K562 (cell line): ENCODE data around the gene ZNF366. TPM values are rescaled to one million over a fixed set of nuclear protein-coding genes. Genes with fewer than 3 reads are reported as not detected.

ENCODE experiments used
- ATAC-seq: fragments of 200-7000 bp; cut with Tn5 transposase; 3 replicates; pipeline ENCODE4 v1.9.1; 2020; ENCODE audit warnings: moderate library complexity
- BruUV-seq: library from RNA; stranded (reverse); fragments of 400-500 nt; replicated peaks from 2 replicates; lab custom pipeline; 2021; lab: Mats Ljungman, UMichigan
- CTCF ChIA-PET: fragments of 300-600 bp; formaldehyde crosslinking; extraction: SDS; loops from one replicate; lab custom pipeline; 2021; ENCODE audit warnings: low intra/inter-chr PET ratio; lab: Yijun Ruan, JAX
- POLR2A ChIA-PET: fragments of 300-600, 350-650 bp; sonication (Branson Sonifier 250); formaldehyde crosslinking; extraction: SDS; loops from one replicate; lab custom pipeline; 2021; ENCODE audit warnings: antibody characterized with exemption, inconsistent platforms; lab: Yijun Ruan, JAX
- DNase-seq, 4 experiments: peaks; one replicate each; pipeline versions ENCODE4 v3.0.0 to v3.0.0-alpha.2; 2011 to 2018; ENCODE audit warnings: low spot score in 3 of 4, mixed read lengths in 3 of 4; ENCODE audit errors: extremely low read depth in 1 of 4
- FAIRE-seq: peaks from 2 replicates; lab custom pipeline; 2011; peaks lifted over from hg19 to GRCh38; lab: Jason Lieb, UNC
- H2AFZ ChIP-seq: 2 replicates; pipeline ENCODE4 v1.6.0; 2011; ENCODE audit warnings: low read depth, low read length, control low read depth, inconsistent platforms
- H3K27ac ChIP-seq: fragments of 200-600 bp; 3 replicates; pipeline ENCODE4 v1.8.0; 2011; ENCODE audit warnings: low read depth, mild to moderate bottlenecking, control low read depth, inconsistent platforms, low read length, moderate library complexity, mixed read lengths; ENCODE audit errors: extremely low read depth
- H3K27me3 ChIP-seq, 2 experiments: fragments of 300-600 bp in 1 of 2; 2 replicates in 1 of 2; 3 replicates in 1 of 2; pipeline versions ENCODE4 v1.6.0 to v1.8.0; 2011; ENCODE audit warnings: inconsistent platforms in 2 of 2, low read length in 2 of 2, mild to moderate bottlenecking in 1 of 2, mixed read lengths in 1 of 2, moderate library complexity in 1 of 2; ENCODE audit not compliant: control insufficient read depth in 2 of 2, insufficient read depth in 2 of 2
- H3K36me3 ChIP-seq: fragments of 300-600 bp; 3 replicates; pipeline ENCODE4 v1.8.0; 2011; ENCODE audit warnings: mild to moderate bottlenecking, low read length, inconsistent platforms; ENCODE audit not compliant: control insufficient read depth, insufficient read depth
- H3K4me1 ChIP-seq, 2 experiments: fragments of 200-600 bp in 1 of 2; replicated peaks in 1 of 2; 2 replicates in 1 of 2; 3 replicates in 1 of 2; pipeline versions ENCODE4 v1.5.1 to v1.8.0; 2011; ENCODE audit warnings: inconsistent platforms in 2 of 2, low read length in 2 of 2, mild to moderate bottlenecking in 1 of 2, mixed read lengths in 1 of 2, moderate library complexity in 1 of 2; ENCODE audit not compliant: control insufficient read depth in 2 of 2, insufficient read depth in 2 of 2
- H3K4me2 ChIP-seq: 2 replicates; pipeline ENCODE4 v1.6.1; 2011; ENCODE audit warnings: low read length, control low read depth, inconsistent platforms, mixed read lengths; ENCODE audit not compliant: insufficient read depth
- H3K4me3 ChIP-seq: fragments of 200-600 bp; sonication (generic), shearing (Covaris generic); 2 replicates; pipeline ENCODE4 v1.5.1; 2016; ENCODE audit warnings: control low read depth, inconsistent platforms
- H3K79me2 ChIP-seq: fragments of 200-600 bp; 3 replicates; pipeline ENCODE4 v1.8.0; 2011; ENCODE audit warnings: low read length, inconsistent platforms; ENCODE audit not compliant: control insufficient read depth, insufficient read depth
- H3K9ac ChIP-seq, 2 experiments: 2 replicates each; pipeline versions ENCODE4 v1.6.0 to v1.6.1; 2011; ENCODE audit warnings: low read depth in 2 of 2, low read length in 2 of 2, control low read depth in 1 of 2, inconsistent platforms in 1 of 2, mild to moderate bottlenecking in 1 of 2, mixed read lengths in 1 of 2; ENCODE audit not compliant: insufficient read depth in 1 of 2
- H3K9me1 ChIP-seq: one replicate; pipeline ENCODE4 v1.6.0; 2011; ENCODE audit warnings: inconsistent platforms, mild to moderate bottlenecking, low read length, moderate library complexity; ENCODE audit not compliant: control insufficient read depth, insufficient read depth
- H3K9me3 ChIP-seq: replicated peaks from 2 replicates; pipeline ENCODE4 v1.5.1; 2011; ENCODE audit warnings: low read depth, low read length, inconsistent platforms; ENCODE audit not compliant: control insufficient read depth, insufficient read depth
- H4K20me1 ChIP-seq: replicated peaks from 2 replicates; pipeline ENCODE4 v1.6.1; 2011; ENCODE audit warnings: low read length, inconsistent platforms, mixed read lengths; ENCODE audit not compliant: control insufficient read depth, insufficient read depth
- CBFA2T3 ChIP-seq: fragments of 450-650 bp; IDR thresholded peaks from 2 replicates; pipeline ENCODE4 v1.6.1; 2017
- E2F8 ChIP-seq: fragments of 450-650 bp; IDR thresholded peaks from 2 replicates; pipeline ENCODE4 v1.7.1; 2018; ENCODE audit warnings: mild to moderate bottlenecking, low read depth; ENCODE audit not compliant: partially characterized antibody
- EZH2 ChIP-seq: IDR thresholded peaks from 2 replicates; pipeline ENCODE4 v1.6.1; 2012; ENCODE audit warnings: low read depth, mild to moderate bottlenecking, inconsistent platforms, low read length, borderline replicate concordance
- FOS ChIP-seq: IDR thresholded peaks from 3 replicates; pipeline ENCODE4 v1.6.1; 2011; ENCODE audit not compliant: insufficient read length; ENCODE audit errors: extremely low read depth
- KDM1A ChIP-seq, 2 experiments: fragments of 450-650 bp; IDR thresholded peaks; 2 replicates each; pipeline ENCODE4 v1.6.1; 2016; ENCODE audit warnings: mild to moderate bottlenecking in 2 of 2
- KDM2B ChIP-seq: fragments of 250-450 bp; sonication (Bioruptor Pico); IDR thresholded peaks from 2 replicates; pipeline ENCODE4 v1.8.0; 2021; ENCODE audit warnings: mild to moderate bottlenecking, moderate library complexity
- KHSRP ChIP-seq: fragments of 450-650 bp; IDR thresholded peaks from 2 replicates; pipeline ENCODE4 v1.6.1; 2017
- NCOA4 ChIP-seq: fragments of 450-650 bp; IDR thresholded peaks from 2 replicates; pipeline ENCODE4 v1.6.1; 2018; ENCODE audit warnings: mild to moderate bottlenecking; ENCODE audit not compliant: partially characterized antibody
- PTBP1 ChIP-seq: fragments of 200-400 bp; formaldehyde crosslinking; IDR thresholded peaks from 2 replicates; pipeline ENCODE4 v1.6.1; 2017; ENCODE audit warnings: low read depth, low read length
- SOX6 ChIP-seq: fragments of 450-650 bp; IDR thresholded peaks from 2 replicates; pipeline ENCODE4 v1.6.1; 2014; ENCODE audit warnings: mild to moderate bottlenecking
- STAG1 ChIP-seq: sonication (generic); formaldehyde crosslinking; IDR thresholded peaks from 2 replicates; pipeline ENCODE4 v1.5.0; 2020; ENCODE audit warnings: missing genetic modification reagents, borderline replicate concordance
- TAL1 ChIP-seq: fragments of 450-650 bp; IDR thresholded peaks from 2 replicates; pipeline ENCODE4 v1.6.1; 2016; ENCODE audit warnings: mild to moderate bottlenecking
- ZFPM2 ChIP-seq: fragments of 250-450 bp; sonication (Bioruptor Pico); IDR thresholded peaks from 2 replicates; pipeline ENCODE4 v1.5.1; 2022; ENCODE audit warnings: mild to moderate bottlenecking
- ZNF140 ChIP-seq: fragments of 250-450 bp; sonication (Bioruptor Pico); IDR thresholded peaks from 2 replicates; pipeline ENCODE4 v1.8.0; 2021; ENCODE audit warnings: moderate library complexity, mild to moderate bottlenecking, inconsistent platforms
- ZNF274 ChIP-seq: IDR thresholded peaks from 2 replicates; pipeline ENCODE4 v1.6.1; 2011; ENCODE audit warnings: low read depth, mild to moderate bottlenecking, low read length, moderate library complexity, borderline replicate concordance
- ZNF354B ChIP-seq: fragments of 250-450 bp; sonication (Bioruptor Pico); IDR thresholded peaks from 2 replicates; pipeline ENCODE4 v1.4.0; 2020
- ZNF507 ChIP-seq: conservative IDR thresholded peaks from 2 replicates; pipeline ENCODE4 v1.6.1; 2017; ENCODE audit warnings: missing genetic modification characterization, missing compliant biosample characterization
- ZNF785 ChIP-seq: fragments of 250-450 bp; sonication (Bioruptor Pico); IDR thresholded peaks from 2 replicates; pipeline ENCODE4 v1.4.0; 2020; ENCODE audit warnings: mild to moderate bottlenecking
- WGBS: fragments of 100-300 bp; shearing (Covaris generic); methylation state at CpG from one replicate; pipeline ENCODE4 v1.1.6; 2016; ENCODE audit warnings: low coverage, mixed read lengths; ENCODE audit not compliant: insufficient coverage; ENCODE audit errors: missing lambda C conversion rate; 5-methylcytosine and 5-hydroxymethylcytosine counted together
- in situ Hi-C: fragments of 300-500 bp; cut with MboI; formaldehyde crosslinking; loops from 4 replicates; pipeline ENCODE4 v1.15.0; 2018; ENCODE audit warnings: inconsistent platforms, mixed read lengths
- intact Hi-C: fragments of 100-400 bp; cut with micrococcal nuclease; formaldehyde crosslinking; loops from 2 replicates; pipeline ENCODE4 v1.14.2; 2022
- polyA plus RNA-seq, 8 experiments: library from polyadenylated mRNA; depleted of rRNA in 4 of 8; stranded (reverse) in 5 of 8; unstranded in 3 of 8; fragments of >200 nt; fragmentation: Nextera tagmentation in 2 of 8; fragmentation: Illumina TruSeq in 1 of 8; extraction: Ambion mirVana in 2 of 8; extraction: Trizol in 1 of 8; gene quantifications; 2 replicates each; pipeline versions ENCODE4 v1.2.1 to v1.2.3, GENCODE V29; 2011 to 2014; ENCODE audit warnings: inconsistent platforms in 1 of 8, missing spikeins in 1 of 8
- total RNA-seq, 7 experiments: library from RNA; depleted of rRNA in 6 of 7; stranded (reverse); fragments of >200 nt in 6 of 7; fragmentation: Illumina TruSeq in 2 of 7; extraction: Trizol in 2 of 7; gene quantifications; 2 replicates each; pipeline versions ENCODE4 v1.2.1 to v1.2.3, GENCODE V29; 2011 to 2021; ENCODE audit warnings: low replicate concordance in 1 of 7

Gene ZNF366
- total and polyA plus RNA-seq, 9 of the 15 experiments (the other 6 are each of a cell fraction or from before 2014, with no cell fraction given) = not detected

GRCh38 chr5:72487177-72487576 lies 20.0 kb downstream of the ZNF366 start:
- no peak for ATAC-seq
- FAIRE-seq = no peak
- BruUV-seq = no TSS peak
- Histone ChIP-seq H3K4me2 (no peak overlapping the region), H3K9ac (no peak overlapping the region), H2AFZ (no peak overlapping the region), H3K9me1 (no peaks in the 10 kb centered on the region), H3K9me3 (no peaks in the 10 kb centered on the region), H3K79me2 (no peaks in the 10 kb centered on the region), H3K27ac (no peak overlapping the region), H3K36me3 (no peaks in the 10 kb centered on the region), H4K20me1 (no peaks in the 10 kb centered on the region), H3K4me1 (0 out of 5 replicates have a peak, but pooled peaks cover 0 to 4% of the 10 kb centered on the region in 2 experiments), H3K4me3 (no peak overlapping the region), H3K27me3 (no peaks in the 10 kb centered on the region; a peak in 1 of 5 replicates)
- WGBS = 58% methylated on average over 2 of the region's 2 CpGs
- in situ Hi-C loops = no loop called here
- ChIA-PET POLR2A (no interaction called here), CTCF (no interaction called here)
- DNase-seq = no peak
- intact Hi-C loops = no loop called here
- no peak for TF ChIP-seq NCOA4
- no peak for TF ChIP-seq ZNF274
- TF ChIP-seq SOX6 = no peak
- TF ChIP-seq KDM1A (IDR thresholded peaks at IDR 0.05) = no peak
- no peak for TF ChIP-seq ZNF354B (CRISPR knock-in tag)
- no peak for TF ChIP-seq E2F8
- TF ChIP-seq ZFPM2 (CRISPR knock-in tag) = no peak
- no peak for TF ChIP-seq KDM2B
- no peak for TF ChIP-seq PTBP1
- TF ChIP-seq ZNF785 = no peak
- TF ChIP-seq ZNF507 (tag) = no peak
- TF ChIP-seq ZNF140 (CRISPR knock-in tag) = no peak
- no peak for TF ChIP-seq CBFA2T3
- no peak for TF ChIP-seq KHSRP
- no peak for TF ChIP-seq EZH2
- TF ChIP-seq FOS = no peak
- no peak for TF ChIP-seq TAL1
- TF ChIP-seq STAG1 (CRISPR knock-in tag) = no peak
